HepG2 (cell line): ENCODE measurements around the gene RHBDD1. TPM values are rescaled to one million over a fixed set of nuclear protein-coding genes. Genes with fewer than 3 reads are reported as not detected.
A peak's percentile ranks its signal among the peaks of the same experiment; 100 is the strongest.

Experiments used
- ARNTL ChIP-seq: sonication (generic); formaldehyde crosslinking; IDR thresholded peaks from 2 replicates; pipeline ENCODE4 v1.4.0; 2020; ENCODE audit warnings: mild to moderate bottlenecking, missing genetic modification reagents
- ATF7-NPFF ChIP-seq: sonication (generic); formaldehyde crosslinking; IDR thresholded peaks from 2 replicates; pipeline ENCODE4 v1.8.1; 2023; ENCODE audit warnings: mild to moderate bottlenecking, low read depth, missing genetic modification reagents, moderate library complexity
- CBX2 ChIP-seq, 2 experiments: fragments of 200-600 bp in 1 of 2; sonication (generic); formaldehyde crosslinking in 1 of 2; IDR thresholded peaks; 2 replicates each; pipeline versions ENCODE4 v1.7.0 to v1.8.1; 2018 to 2022; ENCODE audit warnings: low read depth in 2 of 2, low read length in 1 of 2, mild to moderate bottlenecking in 1 of 2, missing genetic modification reagents in 1 of 2
- FOXA1 ChIP-seq, 2 experiments: fragments of 450-650 bp in 1 of 2; sonication (generic) in 1 of 2; formaldehyde crosslinking in 1 of 2; IDR thresholded peaks; 2 replicates each; pipeline versions ENCODE4 v1.4.0 to v1.6.1; 2016 to 2020; ENCODE audit warnings: missing genetic modification reagents in 1 of 2
- RAD21 ChIP-seq: fragments of 450-650 bp; formaldehyde crosslinking; IDR thresholded peaks from 2 replicates; pipeline ENCODE4 v1.5.0; 2020; ENCODE audit warnings: mild to moderate bottlenecking
- RARA ChIP-seq: IDR thresholded peaks from 2 replicates; pipeline ENCODE4 v1.6.1; 2016; ENCODE audit warnings: missing genetic modification reagents, missing compliant biosample characterization
- RELA ChIP-seq: sonication (generic); formaldehyde crosslinking; IDR thresholded peaks from 2 replicates; pipeline ENCODE4 v1.4.0; 2020; ENCODE audit warnings: missing genetic modification reagents
- SALL1 ChIP-seq: sonication (generic); formaldehyde crosslinking; IDR thresholded peaks from 2 replicates; pipeline ENCODE4 v1.8.0; 2022; ENCODE audit warnings: mild to moderate bottlenecking, missing genetic modification reagents
- SOX6 ChIP-seq, 2 experiments: fragments of 450-650 bp in 1 of 2; sonication (generic) in 1 of 2; formaldehyde crosslinking in 1 of 2; IDR thresholded peaks; 2 replicates each; pipeline versions ENCODE4 v1.4.0 to v1.6.1; 2017 to 2020; ENCODE audit warnings: antibody characterized with exemption in 1 of 2, mild to moderate bottlenecking in 1 of 2, missing genetic modification reagents in 1 of 2
- TMF1 ChIP-seq: sonication (generic); formaldehyde crosslinking; IDR thresholded peaks from 2 replicates; pipeline ENCODE4 v1.8.1; 2022; ENCODE audit warnings: low read depth, missing genetic modification reagents
- ZFP62 ChIP-seq: sonication (generic); formaldehyde crosslinking; IDR thresholded peaks from 2 replicates; pipeline ENCODE4 v1.4.0; 2020; ENCODE audit warnings: missing genetic modification reagents
- ZNF7 ChIP-seq: IDR thresholded peaks from 2 replicates; pipeline ENCODE4 v1.6.1; 2016; ENCODE audit warnings: missing biosample characterization, missing genetic modification reagents
- polyA plus RNA-seq, 8 experiments: library from polyadenylated mRNA; depleted of rRNA in 3 of 8; stranded (reverse) in 7 of 8; unstranded in 1 of 8; fragments of >200 nt; fragmentation: Illumina TruSeq in 4 of 8; extraction: Trizol in 4 of 8; gene quantifications; 2 replicates each; pipeline versions ENCODE4 v1.2.1 to v1.2.3, GENCODE V29; 2011 to 2016; ENCODE audit warnings: low read depth in 4 of 8, missing spikeins in 1 of 8, mixed read lengths in 1 of 8; ENCODE audit not compliant: insufficient read depth in 1 of 8
- total RNA-seq, 5 experiments: library from RNA; depleted of rRNA; stranded (reverse); fragments of >200 nt; fragmentation: Illumina TruSeq; extraction: Trizol; gene quantifications; 2 replicates each; pipeline ENCODE4 v1.2.3, GENCODE V29; 2016; ENCODE audit warnings: low read depth in 1 of 5
- TF ChIP-seq, protein P1 (sequence below): sonication (generic); formaldehyde crosslinking; IDR thresholded peaks from 2 replicates; pipeline ENCODE4 v1.4.0; 2020; ENCODE audit warnings: missing genetic modification reagents, borderline replicate concordance
- TF ChIP-seq, protein P2 (sequence below): sonication (generic); formaldehyde crosslinking; IDR thresholded peaks from 2 replicates; pipeline ENCODE4 v1.9.0; 2021; ENCODE audit warnings: mild to moderate bottlenecking, missing genetic modification reagents
- TF ChIP-seq, protein P3 (sequence below): sonication (generic); formaldehyde crosslinking; IDR thresholded peaks from 2 replicates; pipeline ENCODE4 v1.8.0; 2022; ENCODE audit warnings: mild to moderate bottlenecking, missing genetic modification reagents, borderline replicate concordance

The RHBDD1 gene
- total and polyA plus RNA-seq, 2 of the 13 experiments (the other 11 are each of a cell fraction or from before 2014, with no cell fraction given) = 8.2 to 9.5 TPM

DNA sequence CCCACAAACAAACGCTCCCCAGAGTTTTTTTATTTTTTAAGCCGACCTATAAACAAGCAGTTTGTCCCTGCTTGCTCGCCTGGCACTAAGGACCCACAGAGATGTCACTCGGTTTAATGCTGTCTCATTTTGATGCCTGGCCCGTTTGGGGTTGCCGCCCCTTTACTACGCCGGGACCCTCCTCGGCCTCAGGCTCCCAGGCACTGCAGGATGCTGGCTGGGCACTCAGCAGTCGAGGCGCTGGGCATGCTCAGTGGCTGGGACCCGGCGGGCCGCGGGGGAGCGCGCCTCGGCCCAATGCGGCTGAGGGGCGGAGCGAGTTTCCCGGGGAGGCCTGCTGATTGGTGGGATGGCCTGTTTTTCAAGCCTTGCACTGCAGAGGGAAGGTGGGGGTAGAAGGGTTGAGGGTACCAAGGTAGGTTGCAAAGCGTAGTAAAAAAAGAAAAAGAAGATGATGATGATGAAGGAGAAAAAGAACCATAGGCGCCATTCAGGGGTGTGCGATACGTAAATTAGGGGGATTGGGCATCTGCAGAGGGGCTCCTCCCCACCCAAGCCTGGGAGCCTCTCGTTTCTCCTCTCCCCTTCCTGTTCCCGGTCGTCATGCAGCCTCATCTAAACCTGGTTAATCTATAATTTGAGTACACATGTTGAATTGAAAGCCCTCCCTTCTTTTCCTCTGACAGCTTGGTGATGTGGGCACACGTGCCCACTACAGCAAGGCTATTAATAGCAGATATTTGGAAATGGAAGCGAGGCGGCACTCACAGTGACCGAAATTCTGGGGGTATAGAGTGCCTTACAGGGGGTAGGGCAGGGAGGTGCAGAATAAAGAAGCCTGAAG lies 34.7 kb upstream of the RHBDD1 start (continued):
- TF ChIP-seq, protein P1, sequence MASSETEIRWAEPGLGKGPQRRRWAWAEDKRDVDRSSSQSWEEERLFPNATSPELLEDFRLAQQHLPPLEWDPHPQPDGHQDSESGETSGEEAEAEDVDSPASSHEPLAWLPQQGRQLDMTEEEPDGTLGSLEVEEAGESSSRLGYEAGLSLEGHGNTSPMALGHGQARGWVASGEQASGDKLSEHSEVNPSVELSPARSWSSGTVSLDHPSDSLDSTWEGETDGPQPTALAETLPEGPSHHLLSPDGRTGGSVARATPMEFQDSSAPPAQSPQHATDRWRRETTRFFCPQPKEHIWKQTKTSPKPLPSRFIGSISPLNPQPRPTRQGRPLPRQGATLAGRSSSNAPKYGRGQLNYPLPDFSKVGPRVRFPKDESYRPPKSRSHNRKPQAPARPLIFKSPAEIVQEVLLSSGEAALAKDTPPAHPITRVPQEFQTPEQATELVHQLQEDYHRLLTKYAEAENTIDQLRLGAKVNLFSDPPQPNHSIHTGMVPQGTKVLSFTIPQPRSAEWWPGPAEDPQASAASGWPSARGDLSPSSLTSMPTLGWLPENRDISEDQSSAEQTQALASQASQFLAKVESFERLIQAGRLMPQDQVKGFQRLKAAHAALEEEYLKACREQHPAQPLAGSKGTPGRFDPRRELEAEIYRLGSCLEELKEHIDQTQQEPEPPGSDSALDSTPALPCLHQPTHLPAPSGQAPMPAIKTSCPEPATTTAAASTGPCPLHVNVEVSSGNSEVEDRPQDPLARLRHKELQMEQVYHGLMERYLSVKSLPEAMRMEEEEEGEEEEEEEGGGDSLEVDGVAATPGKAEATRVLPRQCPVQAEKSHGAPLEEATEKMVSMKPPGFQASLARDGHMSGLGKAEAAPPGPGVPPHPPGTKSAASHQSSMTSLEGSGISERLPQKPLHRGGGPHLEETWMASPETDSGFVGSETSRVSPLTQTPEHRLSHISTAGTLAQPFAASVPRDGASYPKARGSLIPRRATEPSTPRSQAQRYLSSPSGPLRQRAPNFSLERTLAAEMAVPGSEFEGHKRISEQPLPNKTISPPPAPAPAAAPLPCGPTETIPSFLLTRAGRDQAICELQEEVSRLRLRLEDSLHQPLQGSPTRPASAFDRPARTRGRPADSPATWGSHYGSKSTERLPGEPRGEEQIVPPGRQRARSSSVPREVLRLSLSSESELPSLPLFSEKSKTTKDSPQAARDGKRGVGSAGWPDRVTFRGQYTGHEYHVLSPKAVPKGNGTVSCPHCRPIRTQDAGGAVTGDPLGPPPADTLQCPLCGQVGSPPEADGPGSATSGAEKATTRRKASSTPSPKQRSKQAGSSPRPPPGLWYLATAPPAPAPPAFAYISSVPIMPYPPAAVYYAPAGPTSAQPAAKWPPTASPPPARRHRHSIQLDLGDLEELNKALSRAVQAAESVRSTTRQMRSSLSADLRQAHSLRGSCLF = no peak
- no peak for TF ChIP-seq ZFP62 (CRISPR knock-in tag)
- TF ChIP-seq SOX6 (IDR thresholded peaks at IDR 0.05) = no peak
- TF ChIP-seq SOX6 (CRISPR knock-in tag; IDR thresholded peaks at IDR 0.05) = no peak; the same call in 1 of the 2 replicates
- TF ChIP-seq ARNTL (CRISPR knock-in tag) = no peak
- TF ChIP-seq, protein P2, sequence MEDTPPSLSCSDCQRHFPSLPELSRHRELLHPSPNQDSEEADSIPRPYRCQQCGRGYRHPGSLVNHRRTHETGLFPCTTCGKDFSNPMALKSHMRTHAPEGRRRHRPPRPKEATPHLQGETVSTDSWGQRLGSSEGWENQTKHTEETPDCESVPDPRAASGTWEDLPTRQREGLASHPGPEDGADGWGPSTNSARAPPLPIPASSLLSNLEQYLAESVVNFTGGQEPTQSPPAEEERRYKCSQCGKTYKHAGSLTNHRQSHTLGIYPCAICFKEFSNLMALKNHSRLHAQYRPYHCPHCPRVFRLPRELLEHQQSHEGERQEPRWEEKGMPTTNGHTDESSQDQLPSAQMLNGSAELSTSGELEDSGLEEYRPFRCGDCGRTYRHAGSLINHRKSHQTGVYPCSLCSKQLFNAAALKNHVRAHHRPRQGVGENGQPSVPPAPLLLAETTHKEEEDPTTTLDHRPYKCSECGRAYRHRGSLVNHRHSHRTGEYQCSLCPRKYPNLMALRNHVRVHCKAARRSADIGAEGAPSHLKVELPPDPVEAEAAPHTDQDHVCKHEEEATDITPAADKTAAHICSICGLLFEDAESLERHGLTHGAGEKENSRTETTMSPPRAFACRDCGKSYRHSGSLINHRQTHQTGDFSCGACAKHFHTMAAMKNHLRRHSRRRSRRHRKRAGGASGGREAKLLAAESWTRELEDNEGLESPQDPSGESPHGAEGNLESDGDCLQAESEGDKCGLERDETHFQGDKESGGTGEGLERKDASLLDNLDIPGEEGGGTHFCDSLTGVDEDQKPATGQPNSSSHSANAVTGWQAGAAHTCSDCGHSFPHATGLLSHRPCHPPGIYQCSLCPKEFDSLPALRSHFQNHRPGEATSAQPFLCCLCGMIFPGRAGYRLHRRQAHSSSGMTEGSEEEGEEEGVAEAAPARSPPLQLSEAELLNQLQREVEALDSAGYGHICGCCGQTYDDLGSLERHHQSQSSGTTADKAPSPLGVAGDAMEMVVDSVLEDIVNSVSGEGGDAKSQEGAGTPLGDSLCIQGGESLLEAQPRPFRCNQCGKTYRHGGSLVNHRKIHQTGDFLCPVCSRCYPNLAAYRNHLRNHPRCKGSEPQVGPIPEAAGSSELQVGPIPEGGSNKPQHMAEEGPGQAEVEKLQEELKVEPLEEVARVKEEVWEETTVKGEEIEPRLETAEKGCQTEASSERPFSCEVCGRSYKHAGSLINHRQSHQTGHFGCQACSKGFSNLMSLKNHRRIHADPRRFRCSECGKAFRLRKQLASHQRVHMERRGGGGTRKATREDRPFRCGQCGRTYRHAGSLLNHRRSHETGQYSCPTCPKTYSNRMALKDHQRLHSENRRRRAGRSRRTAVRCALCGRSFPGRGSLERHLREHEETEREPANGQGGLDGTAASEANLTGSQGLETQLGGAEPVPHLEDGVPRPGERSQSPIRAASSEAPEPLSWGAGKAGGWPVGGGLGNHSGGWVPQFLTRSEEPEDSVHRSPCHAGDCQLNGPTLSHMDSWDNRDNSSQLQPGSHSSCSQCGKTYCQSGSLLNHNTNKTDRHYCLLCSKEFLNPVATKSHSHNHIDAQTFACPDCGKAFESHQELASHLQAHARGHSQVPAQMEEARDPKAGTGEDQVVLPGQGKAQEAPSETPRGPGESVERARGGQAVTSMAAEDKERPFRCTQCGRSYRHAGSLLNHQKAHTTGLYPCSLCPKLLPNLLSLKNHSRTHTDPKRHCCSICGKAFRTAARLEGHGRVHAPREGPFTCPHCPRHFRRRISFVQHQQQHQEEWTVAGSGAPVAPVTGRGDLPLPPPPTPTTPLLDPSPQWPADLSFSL = no peak
- no peak for TF ChIP-seq FOXA1 (IDR thresholded peaks at IDR 0.05)
- peak; percentile 50; the same call in 1 of the 2 replicates for TF ChIP-seq FOXA1 (CRISPR knock-in tag; IDR thresholded peaks at IDR 0.05)
- TF ChIP-seq RAD21 (CRISPR knock-in tag) = 0 out of 2 replicates have a peak, but pooled peaks have one; percentile 29
- peak; percentile 23; the same call in 1 of the 2 replicates for TF ChIP-seq SALL1
- TF ChIP-seq TMF1 (CRISPR knock-in tag) = no peak
- peak; percentile 39 for TF ChIP-seq RARA (CRISPR knock-in tag)
- no peak for TF ChIP-seq CBX2 (IDR thresholded peaks at IDR 0.05; ENCODE audit: low read depth, low read length)
- TF ChIP-seq CBX2 (CRISPR knock-in tag; IDR thresholded peaks at IDR 0.05; ENCODE audit: low read depth) = no peak
- TF ChIP-seq, protein P3, sequence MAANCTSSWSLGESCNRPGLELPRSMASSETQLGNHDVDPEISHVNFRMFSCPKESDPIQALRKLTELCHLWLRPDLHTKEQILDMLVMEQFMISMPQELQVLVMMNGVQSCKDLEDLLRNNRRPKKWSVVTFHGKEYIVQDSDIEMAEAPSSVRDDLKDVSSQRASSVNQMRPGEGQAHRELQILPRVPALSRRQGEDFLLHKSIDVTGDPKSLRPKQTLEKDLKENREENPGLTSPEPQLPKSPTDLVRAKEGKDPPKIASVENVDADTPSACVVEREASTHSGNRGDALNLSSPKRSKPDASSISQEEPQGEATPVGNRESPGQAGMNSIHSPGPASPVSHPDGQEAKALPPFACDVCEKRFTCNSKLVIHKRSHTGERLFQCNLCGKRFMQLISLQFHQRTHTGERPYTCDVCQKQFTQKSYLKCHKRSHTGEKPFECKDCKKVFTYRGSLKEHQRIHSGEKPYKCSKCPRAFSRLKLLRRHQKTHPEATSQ (CRISPR knock-in tag) = no peak
- no peak for TF ChIP-seq RELA (CRISPR knock-in tag)
- no peak for TF ChIP-seq ATF7-NPFF
- TF ChIP-seq ZNF7 (CRISPR knock-in tag) = no peak
